Epidermal melanocyte (primary cell): ENCODE data around the gene GP9.
"Not testable (repeated sequence)": the region's sequence is repeated elsewhere in the genome, so short reads cannot be mapped to it uniquely, and the experiment has no call there.

Experiments used
- DNase-seq: peaks from one replicate; pipeline ENCODE4 v3.0.0; 2011; ENCODE audit warnings: low spot score; ENCODE audit not compliant: insufficient read length

The GP9 gene

GRCh38 chr3:129050556-129051295 lies 9.9 kb upstream of the GP9 start:
- DNase-seq: no peak

GRCh38 chr3:129051871-129052340 lies 8.7 kb upstream of the GP9 start:
- no peak for DNase-seq

- no peak for DNase-seq
These were observed 7.9 kb upstream of the GP9 start for GRCh38 chr3:129052675-129053074.

DNA sequence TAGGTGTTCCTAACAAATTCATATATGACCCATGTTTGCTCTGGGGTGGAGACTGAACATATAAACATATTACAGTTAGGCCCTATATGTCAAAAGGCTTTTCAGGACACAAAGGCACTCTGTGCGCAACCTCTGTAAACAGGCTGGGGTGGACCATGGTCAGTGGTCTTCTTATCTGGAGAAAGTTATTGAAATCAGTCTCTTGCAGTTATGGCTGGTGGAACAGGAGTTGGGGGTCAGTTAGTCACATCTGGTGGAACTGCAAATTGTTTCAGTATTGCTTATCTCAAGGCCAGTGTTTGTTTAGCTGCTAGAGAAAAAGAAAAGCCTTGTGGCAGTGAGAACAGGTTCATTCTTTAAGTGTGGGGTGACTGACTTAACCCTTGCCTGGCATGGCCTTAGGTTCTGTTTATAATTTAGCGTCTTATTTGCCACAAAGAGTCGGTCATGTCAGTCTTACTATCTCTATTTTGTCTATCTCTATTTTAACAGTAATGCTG lies 5.9 kb upstream of the GP9 start:
- no peak for DNase-seq

- no peak for DNase-seq
These were observed 4.0 kb upstream of the GP9 start for GRCh38 chr3:129056451-129057173.

DNA sequence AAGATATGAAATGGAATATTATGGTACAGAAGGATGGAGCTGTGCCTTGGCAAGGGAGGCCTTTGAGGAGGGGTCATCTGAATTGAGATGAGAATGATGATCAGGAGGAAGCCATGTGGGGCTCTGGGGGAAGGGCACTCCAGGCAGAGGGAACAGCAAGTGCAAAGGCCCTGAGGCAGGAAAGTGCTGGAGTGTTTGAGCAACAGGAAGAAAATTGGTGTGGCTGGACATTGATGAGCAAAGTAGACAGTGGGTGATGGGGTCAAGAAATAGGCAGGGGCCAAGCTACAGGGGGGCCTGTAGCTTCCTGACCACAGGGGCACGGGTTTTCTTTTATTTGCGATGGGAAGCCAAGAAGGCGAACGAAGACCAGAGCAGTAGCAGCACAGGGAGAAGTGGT lies 3.3 kb upstream of the GP9 start:
- DNase-seq: no peak

DNA sequence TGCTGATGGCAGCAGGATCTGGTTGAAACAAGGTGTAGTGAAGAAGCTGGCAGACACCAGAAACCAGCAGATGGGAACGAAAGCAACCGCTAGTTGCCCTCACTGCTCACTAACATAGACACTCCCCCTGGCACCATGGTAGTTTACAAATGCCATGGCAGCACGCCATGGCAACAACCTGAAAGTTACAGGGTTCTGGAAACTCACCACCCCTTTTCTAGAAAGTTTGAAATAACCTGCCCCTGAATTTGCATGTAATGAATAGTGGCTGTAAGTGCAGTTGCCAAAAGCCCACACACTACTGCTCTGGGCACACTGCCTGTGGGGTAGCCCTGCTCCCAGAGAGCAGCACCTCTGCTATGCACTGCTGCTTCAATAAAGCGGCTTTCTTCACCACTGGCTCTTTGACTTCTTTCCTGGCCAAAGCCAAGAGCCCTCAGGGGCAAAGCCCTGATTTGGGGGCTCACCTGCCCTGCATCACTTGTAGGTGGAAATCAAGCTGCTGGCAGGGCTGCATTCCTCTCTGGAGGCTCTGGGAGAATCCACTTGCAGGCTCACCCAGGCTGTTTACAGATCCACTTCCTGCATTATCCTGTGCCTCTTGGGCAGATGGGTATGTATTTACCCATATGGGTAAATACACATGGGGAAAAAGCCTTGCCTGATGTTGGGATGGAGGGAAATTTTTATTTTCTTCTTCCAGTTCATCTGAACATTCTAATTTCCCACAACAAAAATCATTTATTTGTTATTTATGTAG lies 2.0 kb upstream of the GP9 start:
- DNase-seq: no peak

DNA sequence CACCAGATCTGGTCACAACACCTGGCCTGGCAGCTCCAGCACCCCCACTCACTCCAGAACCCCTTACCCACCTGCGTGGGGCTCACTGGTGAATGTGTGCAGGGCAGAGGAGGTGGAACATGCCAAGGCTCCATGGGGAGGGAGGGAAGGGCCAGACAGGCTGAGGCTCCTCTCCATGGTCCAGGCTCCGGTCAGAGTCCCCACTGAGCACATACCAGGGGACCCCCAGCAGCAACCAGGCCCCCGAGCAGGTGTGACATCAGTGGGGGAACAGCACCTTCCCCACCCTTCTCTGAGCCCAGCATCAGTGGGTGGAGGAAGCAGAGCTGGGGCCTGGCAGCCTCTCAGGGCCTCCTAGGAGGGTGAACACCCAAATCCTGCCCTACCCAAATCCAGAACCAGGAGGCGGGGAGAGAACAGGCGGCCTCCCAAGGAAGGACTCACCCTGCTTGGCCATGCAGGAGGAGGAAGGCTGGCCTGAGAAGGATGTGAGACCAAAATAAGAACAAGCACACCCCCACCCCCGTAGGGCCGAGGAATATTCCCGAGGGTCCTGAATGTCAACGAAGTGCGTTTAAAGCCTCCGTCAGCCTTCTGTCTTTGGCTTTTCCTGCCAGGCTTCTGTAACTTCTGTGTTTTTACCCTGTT lies 1.1 kb upstream of the GP9 start:
- no peak for DNase-seq

- DNase-seq: no peak
These were observed 676 bp downstream of the GP9 start for GRCh38 chr3:129061023-129061887.

DNA sequence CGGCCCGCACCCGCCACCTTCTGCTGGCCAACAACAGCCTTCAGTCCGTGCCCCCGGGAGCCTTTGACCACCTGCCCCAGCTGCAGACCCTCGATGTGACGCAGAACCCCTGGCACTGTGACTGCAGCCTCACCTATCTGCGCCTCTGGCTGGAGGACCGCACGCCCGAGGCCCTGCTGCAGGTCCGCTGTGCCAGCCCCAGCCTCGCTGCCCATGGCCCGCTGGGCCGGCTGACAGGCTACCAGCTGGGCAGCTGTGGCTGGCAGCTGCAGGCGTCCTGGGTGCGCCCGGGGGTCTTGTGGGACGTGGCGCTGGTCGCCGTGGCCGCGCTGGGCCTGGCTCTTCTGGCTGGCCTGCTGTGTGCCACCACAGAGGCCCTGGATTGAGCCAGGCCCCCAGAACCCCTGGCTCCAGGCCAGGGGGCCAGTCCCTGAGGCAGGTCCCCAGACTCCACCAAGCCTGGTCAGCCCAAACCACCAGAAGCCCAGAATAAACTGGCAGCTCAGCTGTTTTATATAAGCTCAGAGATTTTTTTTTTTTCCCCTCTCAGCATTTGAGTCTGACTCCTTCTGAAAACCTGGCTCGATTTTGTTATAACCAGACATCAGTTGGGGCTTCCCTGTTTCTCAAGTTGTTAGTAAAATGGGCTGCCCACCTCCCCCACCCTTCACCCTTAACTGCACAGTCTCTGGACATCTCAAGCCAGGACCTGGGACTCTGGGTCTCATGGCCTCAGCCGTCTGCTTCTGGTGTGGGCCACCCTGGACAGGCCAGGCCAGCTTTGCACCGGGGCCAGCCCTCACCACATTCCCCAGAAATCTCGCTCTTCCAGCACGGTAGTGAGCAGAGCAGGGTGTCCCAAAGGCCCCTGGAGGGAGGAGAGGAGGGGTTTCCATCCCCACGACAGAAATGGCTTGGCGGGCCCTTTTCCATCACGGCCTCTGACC lies 1.6 kb downstream of the GP9 start:
- DNase-seq: no peak

DNA sequence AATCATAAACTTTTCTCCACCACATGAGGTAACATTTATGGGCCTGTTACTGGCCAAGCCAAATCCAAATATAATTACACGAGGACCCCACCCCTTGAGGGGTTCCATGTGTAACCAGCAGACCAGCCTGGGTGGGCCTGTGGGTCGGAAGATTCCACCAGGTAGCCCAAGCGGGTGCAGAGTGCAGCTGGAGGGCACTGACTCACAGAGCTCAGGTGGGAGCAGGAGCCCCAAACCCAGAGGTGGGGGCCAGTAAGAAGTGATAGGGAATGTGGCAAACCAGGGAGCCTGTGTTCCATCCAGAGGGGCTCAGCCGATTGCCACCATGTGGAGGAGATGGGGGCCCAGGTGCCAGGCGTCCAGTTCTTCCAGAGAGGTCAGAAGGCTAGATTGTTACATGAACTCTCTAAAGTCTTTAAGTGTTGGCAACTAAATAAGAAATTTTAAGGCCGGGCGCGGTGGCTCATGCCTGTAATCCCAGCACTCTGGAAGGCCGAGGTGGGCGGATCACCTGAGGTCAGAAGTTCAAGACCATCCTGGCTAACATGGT lies 2.6 kb downstream of the GP9 start:
- no peak for DNase-seq

DNA sequence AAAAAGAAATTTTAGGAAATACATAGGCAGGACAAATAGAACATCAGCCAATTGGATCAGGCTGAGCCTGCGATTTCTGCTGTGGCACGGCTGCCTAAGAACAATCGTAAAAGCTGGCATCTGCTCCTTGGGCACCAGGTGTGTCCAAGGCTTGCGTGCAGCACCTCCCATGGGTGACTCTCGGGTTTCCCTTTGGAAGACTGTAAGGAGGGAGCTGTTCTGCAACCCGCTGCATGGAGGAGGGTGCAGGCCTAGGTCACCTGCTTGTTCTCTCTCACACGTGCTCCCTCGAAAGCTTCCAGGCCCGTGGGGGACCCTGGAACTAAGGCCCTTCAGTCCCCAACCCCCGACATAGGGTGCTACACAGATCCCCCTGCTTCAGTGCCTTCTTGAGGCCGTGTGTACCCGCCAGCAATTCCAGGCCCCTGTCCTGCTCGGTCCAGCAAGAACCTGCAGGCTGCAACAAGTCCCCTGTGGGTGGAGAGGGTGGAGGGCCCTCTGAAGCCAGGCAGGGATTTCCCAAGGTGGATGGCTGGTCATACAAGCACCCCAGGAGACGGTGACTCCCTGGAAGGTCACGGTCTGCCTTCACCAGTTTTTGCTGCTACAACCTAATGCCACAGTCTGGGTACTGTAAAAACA lies 3.4 kb downstream of the GP9 start:
- DNase-seq: no peak

- no peak for DNase-seq
These were observed 4.6 kb downstream of the GP9 start for GRCh38 chr3:129065016-129065719.

DNA sequence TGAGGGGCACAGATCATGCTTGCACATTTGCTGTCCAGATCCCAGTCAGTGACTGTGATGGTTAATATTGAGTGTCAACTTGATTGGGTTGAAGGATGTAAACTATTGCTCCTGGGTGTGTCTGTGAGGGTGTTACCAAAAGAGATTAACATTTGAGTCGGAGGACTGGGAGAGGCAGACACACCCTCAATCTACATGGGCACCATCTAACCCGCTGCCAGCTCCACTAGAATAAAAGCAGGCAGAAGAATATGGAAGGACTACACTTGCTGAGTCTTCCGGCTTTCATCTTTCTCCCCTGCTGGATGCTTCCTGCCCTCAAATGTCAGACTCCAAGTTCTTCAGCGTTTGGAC lies 5.1 kb downstream of the GP9 start:
- DNase-seq: no peak

DNA sequence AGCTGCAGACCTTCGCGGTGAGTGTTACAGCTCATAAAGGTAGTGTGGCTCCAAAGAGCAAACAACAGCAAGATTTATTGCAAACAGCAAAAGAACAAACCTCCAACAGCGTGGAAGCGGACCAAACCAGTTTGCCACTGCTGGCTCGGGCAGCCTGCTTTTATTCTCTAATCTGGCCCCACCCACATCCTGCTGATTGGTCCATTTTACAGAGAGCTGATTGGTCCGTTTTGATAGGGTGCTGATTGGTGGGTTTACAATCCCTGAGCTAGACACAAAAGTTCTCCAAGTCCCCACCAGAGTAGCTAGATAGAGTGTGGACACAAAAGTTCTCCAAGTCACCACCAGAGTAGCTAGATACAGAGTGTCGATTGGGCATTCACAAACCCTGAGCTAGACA lies 7.1 kb downstream of the GP9 start:
- DNase-seq: not testable (repeated sequence)

- no peak for DNase-seq
These were observed 7.8 kb downstream of the GP9 start for GRCh38 chr3:129068291-129068886.

- DNase-seq: not testable (repeated sequence)
These were observed 8.9 kb downstream of the GP9 start for GRCh38 chr3:129069313-129070085.
